AG04450 (cell line): Measurements from ENCODE around the gene PRKAG2. TPM values are rescaled to one million over a fixed set of nuclear protein-coding genes. Genes with fewer than 3 reads are reported as not detected.

Experiments
- CTCF ChIA-PET: fragments of 300-600, 350-600 bp; formaldehyde crosslinking; extraction: SDS; loops from one replicate; lab custom pipeline; 2022; ENCODE audit warnings: antibody characterized with exemption, inconsistent platforms; lab: Charles Lee
- POLR2A ChIA-PET: fragments of 350-600 bp; formaldehyde crosslinking; extraction: SDS; loops from one replicate; lab custom pipeline; 2021; ENCODE audit warnings: antibody characterized with exemption, inconsistent platforms; lab: Yijun Ruan, JAX
- DNase-seq: peaks from one replicate; pipeline ENCODE4 v3.0.0-alpha.2; 2011; ENCODE audit warnings: low read depth, low spot score
- H3K27ac ChIP-seq: one replicate; pipeline ENCODE4 v1.5.1; 2012; ENCODE audit warnings: low read depth, low read length, control low read depth
- H3K27me3 ChIP-seq: one replicate; pipeline ENCODE4 v1.6.0; 2012; ENCODE audit warnings: low read length; ENCODE audit not compliant: control insufficient read depth, insufficient read depth
- H3K4me3 ChIP-seq: 2 replicates; pipeline ENCODE4 v1.5.1; 2011; ENCODE audit warnings: mild to moderate bottlenecking, low read depth, low read length, control low read depth
- H3K9me3 ChIP-seq: 2 replicates; pipeline ENCODE4 v1.5.1; 2012; ENCODE audit warnings: low read length; ENCODE audit not compliant: control insufficient read depth, insufficient read depth
- CTCF ChIP-seq: IDR thresholded peaks from 2 replicates; pipeline ENCODE4 v1.5.1; 2011; ENCODE audit warnings: low read depth, low read length, control low read depth, inconsistent platforms
- polyA plus RNA-seq: library from polyadenylated mRNA; depleted of rRNA; stranded (reverse); fragments of >200 nt; gene quantifications from 2 replicates; pipeline ENCODE4 v1.2.3, GENCODE V29; 2011

PRKAG2 gene
- polyA plus RNA-seq, 1 experiment: 45.0 TPM

GRCh38 chr7:151758622-151759540, 118.0 kb downstream of the PRKAG2 start:
- no peak for DNase-seq
- no peak overlapping the region for H3K27ac ChIP-seq
- H3K9me3 ChIP-seq: peaks cover 17% of the 10 kb centered on the region
- H3K4me3 ChIP-seq: no peak overlapping the region
- POLR2A ChIA-PET: interaction anchor here (1.6 kb wide), 1 partner anchor 161 kb away, joined by 7 read pairs; no protein-coding TSS in a partner anchor
- TF ChIP-seq CTCF: no peak
- peaks cover 27% of the 10 kb centered on the region for H3K27me3 ChIP-seq
- CTCF ChIA-PET: interaction anchor here (0.6 to 4.9 kb wide), 46 partner anchors 9 to 449 kb away, joined by 3 to 41 read pairs (median 4); partner anchors contain the start of genes RHEB and WDR86

GRCh38 chr7:151757274-151757673, 119.6 kb downstream of the PRKAG2 start:
- peak overlapping the region; percentile 83 for H3K27ac ChIP-seq
- H3K4me3 ChIP-seq: no peak overlapping the region
- POLR2A ChIA-PET: interaction anchor here (0.6 to 1.6 kb wide), 5 partner anchors 21 to 237 kb away, joined by 3 to 7 read pairs (median 3); partner anchors contain the start of gene RHEB

GRCh38 chr7:151756866-151757265, 120.0 kb downstream of the PRKAG2 start:
- CTCF ChIA-PET: interaction anchor here (0.9 to 4.9 kb wide), 6 partner anchors 20 to 390 kb away, joined by 3 to 41 read pairs (median 20); no protein-coding TSS in a partner anchor
- H3K9me3 ChIP-seq: peaks cover 20% of the 10 kb centered on the region

More at GRCh38 chr7:151757274-151757673, 119.6 kb downstream of the PRKAG2 start:
- no peak for TF ChIP-seq CTCF
- no peak for DNase-seq
- CTCF ChIA-PET: interaction anchor here (0.8 to 4.9 kb wide), 9 partner anchors 21 to 446 kb away, joined by 3 to 41 read pairs (median 6); no protein-coding TSS in a partner anchor
- H3K9me3 ChIP-seq: peaks cover 20% of the 10 kb centered on the region
- peaks cover 12% of the 10 kb centered on the region for H3K27me3 ChIP-seq

DNA sequence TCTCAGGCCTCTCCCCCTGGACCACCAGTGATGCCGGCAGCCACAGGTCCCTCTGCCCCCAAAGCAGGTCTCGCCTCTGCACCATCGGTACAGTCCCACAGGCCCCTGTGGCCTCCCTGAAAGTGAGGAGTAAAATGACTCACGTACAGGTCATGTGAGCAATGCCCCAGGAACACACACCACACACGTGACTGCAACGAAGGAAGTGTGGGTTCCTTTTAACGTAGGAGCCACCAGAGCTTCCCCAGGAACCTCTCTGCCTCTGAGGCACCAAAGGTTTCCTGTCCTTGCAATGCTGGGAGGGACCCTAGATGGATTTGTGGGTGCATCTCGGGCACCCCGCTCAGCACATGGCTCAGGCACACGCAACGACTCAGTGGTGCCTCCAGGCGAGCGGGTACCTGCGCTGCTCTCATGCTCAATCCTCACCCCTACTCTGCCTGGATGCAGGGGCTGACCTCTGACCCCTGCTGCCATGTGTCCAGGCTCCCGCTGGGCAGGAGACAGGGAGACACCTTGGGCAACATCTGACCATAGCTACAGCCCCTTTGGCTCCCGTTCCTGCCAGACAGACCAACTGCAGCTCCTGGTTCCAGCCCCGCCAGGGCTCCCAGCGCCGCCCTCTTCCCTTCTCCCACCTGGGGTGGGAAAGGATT, 120.7 kb downstream of the PRKAG2 start:
- DNase-seq: no peak
- Histone ChIP-seq H3K27ac (peak overlapping the region; percentile 84), H3K4me3 (no peak overlapping the region), H3K9me3 (peaks cover 20% of the 10 kb centered on the region), H3K27me3 (peaks cover under 1% of the 10 kb centered on the region)
- POLR2A ChIA-PET: interaction anchor here (0.6 kb wide), 1 partner anchor 108 kb away, joined by 3 read pairs; no protein-coding TSS in a partner anchor
- CTCF ChIA-PET: interaction anchor here (0.9 to 4.9 kb wide), 5 partner anchors 20 to 389 kb away, joined by 3 to 37 read pairs (median 5); no protein-coding TSS in a partner anchor
- no peak for TF ChIP-seq CTCF

More at GRCh38 chr7:151756866-151757265, 120.0 kb downstream of the PRKAG2 start:
- H3K4me3 ChIP-seq: no peak overlapping the region
- POLR2A ChIA-PET: interaction anchor here (0.6 to 1.6 kb wide), 5 partner anchors 20 to 237 kb away, joined by 3 to 7 read pairs (median 3); partner anchors contain the start of gene RHEB
- H3K27ac ChIP-seq: peak overlapping the region; percentile 83
- DNase-seq: no peak
- peaks cover 8% of the 10 kb centered on the region for H3K27me3 ChIP-seq
- TF ChIP-seq CTCF: no peak
